ENCODE measurements around the gene LHX4. TPM values are rescaled to one million over a fixed set of nuclear protein-coding genes. Genes with fewer than 3 reads are reported as not detected.

Gene LHX4
- total and polyA plus RNA-seq, 10 of the 15 experiments (the other 5 are each of a cell fraction or from before 2014, with no cell fraction given) = 0.05 to 0.80 (median 0.32) TPM; not detected in 6

- BruUV-seq (replicated peaks) = no TSS peak
- Histone ChIP-seq H3K4me1 (ENCODE audit: control insufficient read depth, insufficient read depth, low read length) (peaks cover 6% of the 10 kb centered on the region), H3K4me3 (peak overlapping the region; percentile 81), H3K27ac (ENCODE audit: control insufficient read depth, insufficient read depth) (no peak overlapping the region), H3K79me2 (ENCODE audit: control insufficient read depth, insufficient read depth, low read length) (no peaks in the 10 kb centered on the region), H3K9ac (ENCODE audit: control insufficient read depth, insufficient read depth, low read length) (no peak overlapping the region; the same call in 1 of the 2 replicates), H3K27me3 (replicated peaks in 1 of 2; ENCODE audit: control insufficient read depth in 2 of 2, insufficient read depth in 2 of 2, low read length in 1 of 2) (peaks cover 32 to 37% of the 10 kb centered on the region in 2 experiments), H3K36me3 (ENCODE audit: control insufficient read depth in 2 of 2, insufficient read depth in 2 of 2, low read length in 1 of 2) (no peaks in the 10 kb centered on the region), H3K4me2 (ENCODE audit: control insufficient read depth, insufficient read depth) (peak overlapping the region; percentile 98), H2AFZ (ENCODE audit: control insufficient read depth, low read depth, low read length) (peak overlapping the region; percentile 44), H3K9me3 (replicated peaks; ENCODE audit: control insufficient read depth, insufficient read depth, low read length) (no peaks in the 10 kb centered on the region; the same call in 2 of the 3 replicates), H4K20me1 (ENCODE audit: control insufficient read depth, insufficient read depth) (peaks cover 3% of the 10 kb centered on the region; the same call in 1 of the 2 replicates)
- intact Hi-C loops (cut with micrococcal nuclease; ENCODE audit: unreplicated experiment) (no loop called here), in situ Hi-C loops (cut with MboI) (no loop called here)
- TF ChIP-seq MLLT1 (IDR thresholded peaks at IDR 0.05) = no peak
- TF ChIP-seq FOXK2 (IDR thresholded peaks at IDR 0.05) = no peak
- no peak for TF ChIP-seq ETV6 (conservative IDR thresholded peaks at IDR 0.05 in 1 of 2, IDR thresholded peaks at IDR 0.05 in 1 of 2; ENCODE audit: borderline replicate concordance in 1 of 2, low read depth in 1 of 2)
- TF ChIP-seq HDAC2 (IDR thresholded peaks at IDR 0.05) = no peak
- TF ChIP-seq NFYB (IDR thresholded peaks at IDR 0.05; ENCODE audit: insufficient read depth, low read depth, low read length) = no peak
- TF ChIP-seq TARDBP (IDR thresholded peaks at IDR 0.05; ENCODE audit: borderline replicate concordance) = no peak
- no peak for TF ChIP-seq SIX5 (IDR thresholded peaks at IDR 0.05; ENCODE audit: low read depth, low read length, severe bottlenecking)
- TF ChIP-seq, protein P1, sequence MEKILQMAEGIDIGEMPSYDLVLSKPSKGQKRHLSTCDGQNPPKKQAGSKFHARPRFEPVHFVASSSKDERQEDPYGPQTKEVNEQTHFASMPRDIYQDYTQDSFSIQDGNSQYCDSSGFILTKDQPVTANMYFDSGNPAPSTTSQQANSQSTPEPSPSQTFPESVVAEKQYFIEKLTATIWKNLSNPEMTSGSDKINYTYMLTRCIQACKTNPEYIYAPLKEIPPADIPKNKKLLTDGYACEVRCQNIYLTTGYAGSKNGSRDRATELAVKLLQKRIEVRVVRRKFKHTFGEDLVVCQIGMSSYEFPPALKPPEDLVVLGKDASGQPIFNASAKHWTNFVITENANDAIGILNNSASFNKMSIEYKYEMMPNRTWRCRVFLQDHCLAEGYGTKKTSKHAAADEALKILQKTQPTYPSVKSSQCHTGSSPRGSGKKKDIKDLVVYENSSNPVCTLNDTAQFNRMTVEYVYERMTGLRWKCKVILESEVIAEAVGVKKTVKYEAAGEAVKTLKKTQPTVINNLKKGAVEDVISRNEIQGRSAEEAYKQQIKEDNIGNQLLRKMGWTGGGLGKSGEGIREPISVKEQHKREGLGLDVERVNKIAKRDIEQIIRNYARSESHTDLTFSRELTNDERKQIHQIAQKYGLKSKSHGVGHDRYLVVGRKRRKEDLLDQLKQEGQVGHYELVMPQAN (conservative IDR thresholded peaks at IDR 0.05) = no peak
- TF ChIP-seq SREBF2 (IDR thresholded peaks at IDR 0.05; ENCODE audit: low read length) = no peak
- no peak for TF ChIP-seq SMAD1 (IDR thresholded peaks at IDR 0.05; ENCODE audit: low read depth, partially characterized antibody)
- TF ChIP-seq, protein P2, sequence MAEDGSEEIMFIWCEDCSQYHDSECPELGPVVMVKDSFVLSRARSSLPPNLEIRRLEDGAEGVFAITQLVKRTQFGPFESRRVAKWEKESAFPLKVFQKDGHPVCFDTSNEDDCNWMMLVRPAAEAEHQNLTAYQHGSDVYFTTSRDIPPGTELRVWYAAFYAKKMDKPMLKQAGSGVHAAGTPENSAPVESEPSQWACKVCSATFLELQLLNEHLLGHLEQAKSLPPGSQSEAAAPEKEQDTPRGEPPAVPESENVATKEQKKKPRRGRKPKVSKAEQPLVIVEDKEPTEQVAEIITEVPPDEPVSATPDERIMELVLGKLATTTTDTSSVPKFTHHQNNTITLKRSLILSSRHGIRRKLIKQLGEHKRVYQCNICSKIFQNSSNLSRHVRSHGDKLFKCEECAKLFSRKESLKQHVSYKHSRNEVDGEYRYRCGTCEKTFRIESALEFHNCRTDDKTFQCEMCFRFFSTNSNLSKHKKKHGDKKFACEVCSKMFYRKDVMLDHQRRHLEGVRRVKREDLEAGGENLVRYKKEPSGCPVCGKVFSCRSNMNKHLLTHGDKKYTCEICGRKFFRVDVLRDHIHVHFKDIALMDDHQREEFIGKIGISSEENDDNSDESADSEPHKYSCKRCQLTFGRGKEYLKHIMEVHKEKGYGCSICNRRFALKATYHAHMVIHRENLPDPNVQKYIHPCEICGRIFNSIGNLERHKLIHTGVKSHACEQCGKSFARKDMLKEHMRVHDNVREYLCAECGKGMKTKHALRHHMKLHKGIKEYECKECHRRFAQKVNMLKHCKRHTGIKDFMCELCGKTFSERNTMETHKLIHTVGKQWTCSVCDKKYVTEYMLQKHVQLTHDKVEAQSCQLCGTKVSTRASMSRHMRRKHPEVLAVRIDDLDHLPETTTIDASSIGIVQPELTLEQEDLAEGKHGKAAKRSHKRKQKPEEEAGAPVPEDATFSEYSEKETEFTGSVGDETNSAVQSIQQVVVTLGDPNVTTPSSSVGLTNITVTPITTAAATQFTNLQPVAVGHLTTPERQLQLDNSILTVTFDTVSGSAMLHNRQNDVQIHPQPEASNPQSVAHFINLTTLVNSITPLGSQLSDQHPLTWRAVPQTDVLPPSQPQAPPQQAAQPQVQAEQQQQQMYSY (CRISPR knock-in tag; IDR thresholded peaks at IDR 0.05) = no peak
- TF ChIP-seq, protein P3, sequence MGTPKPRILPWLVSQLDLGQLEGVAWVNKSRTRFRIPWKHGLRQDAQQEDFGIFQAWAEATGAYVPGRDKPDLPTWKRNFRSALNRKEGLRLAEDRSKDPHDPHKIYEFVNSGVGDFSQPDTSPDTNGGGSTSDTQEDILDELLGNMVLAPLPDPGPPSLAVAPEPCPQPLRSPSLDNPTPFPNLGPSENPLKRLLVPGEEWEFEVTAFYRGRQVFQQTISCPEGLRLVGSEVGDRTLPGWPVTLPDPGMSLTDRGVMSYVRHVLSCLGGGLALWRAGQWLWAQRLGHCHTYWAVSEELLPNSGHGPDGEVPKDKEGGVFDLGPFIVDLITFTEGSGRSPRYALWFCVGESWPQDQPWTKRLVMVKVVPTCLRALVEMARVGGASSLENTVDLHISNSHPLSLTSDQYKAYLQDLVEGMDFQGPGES (IDR thresholded peaks at IDR 0.05) = no peak
- TF ChIP-seq PML (IDR thresholded peaks at IDR 0.05; ENCODE audit: low read length) = no peak
- no peak for TF ChIP-seq SIN3A (IDR thresholded peaks at IDR 0.05; ENCODE audit: low read depth, low read length)
- TF ChIP-seq CBX3 (IDR thresholded peaks at IDR 0.05; ENCODE audit: borderline replicate concordance, low read depth) = no peak
- ChIA-PET CTCF (no interaction called here), SMC1A (ENCODE audit: uncharacterized antibody, unreplicated experiment) (no interaction called here), RAD21 (ENCODE audit: unreplicated experiment) (no interaction called here), POLR2A (no interaction called here)
- ATAC-seq = peak; percentile 27
- FAIRE-seq = no peak
- DNase-seq (ENCODE audit: low read depth, low spot score) = no peak
- WGBS (ENCODE audit: insufficient coverage, insufficient replicate concordance, low lambda C conversion rate, missing lambda C conversion rate) = under 1% methylated on average over 28 of the region's 28 CpGs
Measured at GRCh38 chr1:180230416-180230790, 339 bp downstream of the LHX4 start.
